HCT116 (cell line): Measurements from ENCODE around the gene AP1M1. TPM values are rescaled to one million over a fixed set of nuclear protein-coding genes. Genes with fewer than 3 reads are reported as not detected.

Experiments used
- ATAC-seq: fragments of 200-7000 bp; cut with Tn5 transposase; 2 replicates; pipeline ENCODE4 v1.9.1; 2020; ENCODE audit warnings: mild to moderate bottlenecking, moderate library complexity
- BruUV-seq: library from RNA; stranded (reverse); fragments of 400-500 nt; replicated peaks from 2 replicates; lab custom pipeline; 2021; lab: Mats Ljungman, UMichigan
- CTCF ChIA-PET: fragments of 300-600 bp; sonication (Branson Sonifier 250); formaldehyde crosslinking; loops from one replicate; lab custom pipeline; 2021; ENCODE audit warnings: antibody characterized with exemption; lab: Charles Lee
- POLR2A ChIA-PET: fragments of 300-600, 350-600 bp; sonication (Branson Sonifier 250); formaldehyde crosslinking; loops from one replicate; lab custom pipeline; 2021; ENCODE audit warnings: antibody characterized with exemption; lab: Charles Lee
- RAD21 ChIA-PET, 2 experiments: fragments of 300-600 bp; sonication (Branson Sonifier 250); formaldehyde crosslinking; loops; one replicate each; lab custom pipeline; 2023; ENCODE audit warnings: low total read pairs in 2 of 2; ENCODE audit not compliant: uncharacterized antibody in 2 of 2, unreplicated experiment in 2 of 2, low non-redundant PET in 1 of 2; lab: Charles Lee
- DNase-seq: peaks from one replicate; pipeline ENCODE4 v3.0.0-alpha.2; 2010; ENCODE audit warnings: low read depth, low spot score
- H2AFZ ChIP-seq: fragments of 200-600 bp; shearing (Covaris generic), sonication (generic); 2 replicates; pipeline ENCODE4 v1.6.1; 2017; ENCODE audit warnings: low read depth, mixed run types, mixed read lengths, antibody characterized with exemption, low read length; ENCODE audit not compliant: poor library complexity, severe bottlenecking
- H3K27ac ChIP-seq: 2 replicates; pipeline ENCODE4 v1.5.1; 2012; ENCODE audit warnings: low read depth, low read length
- H3K27me3 ChIP-seq: fragments of 200-600 bp; sonication (generic); 2 replicates; pipeline ENCODE4 v1.6.1; 2016; ENCODE audit warnings: mixed run types, low read length, mixed read lengths; ENCODE audit not compliant: insufficient read depth
- H3K36me3 ChIP-seq, 2 experiments: fragments of 200-500 bp in 1 of 2; fragments of 200-600 bp in 1 of 2; sonication (Bioruptor generic) in 1 of 2; sonication (generic) in 1 of 2; 2 replicates each; pipeline versions ENCODE4 v1.5.1 to v1.6.1; 2014 to 2016; ENCODE audit warnings: low read length in 2 of 2, inconsistent platforms in 1 of 2, mixed read lengths in 1 of 2, mixed run types in 1 of 2; ENCODE audit not compliant: insufficient read depth in 2 of 2, control insufficient read depth in 1 of 2
- H3K4me1 ChIP-seq, 2 experiments: fragments of 200-600 bp in 1 of 2; sonication (generic) in 1 of 2; 2 replicates each; pipeline versions ENCODE4 v1.5.1 to v1.6.1; 2012 to 2017; ENCODE audit warnings: low read length in 2 of 2, inconsistent platforms in 1 of 2, mild to moderate bottlenecking in 1 of 2, mixed read lengths in 1 of 2, mixed run types in 1 of 2, moderate library complexity in 1 of 2; ENCODE audit not compliant: insufficient read depth in 2 of 2, control insufficient read depth in 1 of 2
- H3K4me2 ChIP-seq: fragments of 200-600 bp; sonication (generic); 2 replicates; pipeline ENCODE4 v1.6.1; 2017; ENCODE audit warnings: mixed run types, low read length, mixed read lengths
- H3K4me3 ChIP-seq, 2 experiments: fragments of 200-600 bp in 1 of 2; sonication (generic) in 1 of 2; replicated peaks in 1 of 2; 2 replicates each; pipeline ENCODE4 v1.5.1; 2011 to 2016; ENCODE audit warnings: low read length in 2 of 2, control low read depth in 1 of 2, low read depth in 1 of 2, mild to moderate bottlenecking in 1 of 2, mixed read lengths in 1 of 2, mixed run types in 1 of 2
- H3K79me2 ChIP-seq: fragments of 200-600 bp; sonication (generic); 2 replicates; pipeline ENCODE4 v1.6.1; 2017; ENCODE audit warnings: mild to moderate bottlenecking, mixed run types, low read length, moderate library complexity, mixed read lengths; ENCODE audit not compliant: insufficient read depth
- H3K9ac ChIP-seq: fragments of 200-600 bp; sonication (generic); 2 replicates; pipeline ENCODE4 v1.6.1; 2016; ENCODE audit warnings: low read length, mixed read lengths
- H3K9me2 ChIP-seq: fragments of 200-600 bp; sonication (generic), shearing (Covaris generic); 2 replicates; pipeline ENCODE4 v1.6.1; 2017; ENCODE audit warnings: mixed run types, mild to moderate bottlenecking, moderate library complexity; ENCODE audit not compliant: insufficient read depth
- H3K9me3 ChIP-seq, 2 experiments: fragments of 200-500 bp in 1 of 2; fragments of 200-600 bp in 1 of 2; sonication (Bioruptor generic) in 1 of 2; sonication (generic) in 1 of 2; 2 replicates each; pipeline ENCODE4 v1.6.1; 2014 to 2017; ENCODE audit warnings: low read length in 2 of 2, mixed read lengths in 2 of 2, inconsistent platforms in 1 of 2, low read depth in 1 of 2, mild to moderate bottlenecking in 1 of 2, mixed run types in 1 of 2, moderate library complexity in 1 of 2; ENCODE audit not compliant: control insufficient read depth in 1 of 2, insufficient read depth in 1 of 2
- H4K20me1 ChIP-seq: fragments of 200-600 bp; sonication (generic), shearing (Covaris generic); 2 replicates; pipeline ENCODE4 v1.6.1; 2017; ENCODE audit warnings: mixed run types, mild to moderate bottlenecking, moderate library complexity; ENCODE audit not compliant: insufficient read depth
- CBX3 ChIP-seq: IDR thresholded peaks from 2 replicates; pipeline ENCODE4 v1.6.1; 2012; ENCODE audit warnings: low read depth
- CEBPB ChIP-seq: IDR thresholded peaks from 2 replicates; pipeline ENCODE4 v1.6.1; 2012; ENCODE audit warnings: low read depth
- CTCF ChIP-seq, 3 experiments: fragments of 200-600 bp in 1 of 3; sonication (generic) in 1 of 3; IDR thresholded peaks in 2 of 3; conservative IDR thresholded peaks in 1 of 3; 2 replicates each; pipeline ENCODE4 v1.5.1; 2012 to 2017; ENCODE audit warnings: low read depth in 2 of 3, low read length in 2 of 3, antibody characterized with exemption in 1 of 3, borderline replicate concordance in 1 of 3, control low read depth in 1 of 3, mild to moderate bottlenecking in 1 of 3, mixed read lengths in 1 of 3, mixed run types in 1 of 3, moderate library complexity in 1 of 3; ENCODE audit not compliant: insufficient read depth in 1 of 3
- EGR1 ChIP-seq: IDR thresholded peaks from 2 replicates; pipeline ENCODE4 v1.6.1; 2012; ENCODE audit warnings: low read depth
- EZH2 ChIP-seq: fragments of 200-600 bp; sonication (generic); IDR thresholded peaks from 2 replicates; pipeline ENCODE4 v1.6.1; 2017; ENCODE audit warnings: antibody characterized with exemption, mixed run types
- EZH2phosphoT487 ChIP-seq: fragments of 200-600 bp; IDR thresholded peaks from 2 replicates; pipeline ENCODE4 v1.6.1; 2018; ENCODE audit warnings: antibody characterized with exemption, borderline replicate concordance
- JUND ChIP-seq: IDR thresholded peaks from 2 replicates; pipeline ENCODE4 v1.6.1; 2012
- POLR2AphosphoS5 ChIP-seq: IDR thresholded peaks from 2 replicates; pipeline ENCODE4 v1.6.1; 2011; ENCODE audit warnings: mild to moderate bottlenecking, low read depth, low read length, moderate library complexity
- RAD21 ChIP-seq: IDR thresholded peaks from 2 replicates; pipeline ENCODE4 v1.6.1; 2012; ENCODE audit warnings: low read depth, mild to moderate bottlenecking
- REST ChIP-seq: IDR thresholded peaks from 2 replicates; pipeline ENCODE4 v1.6.1; 2012; ENCODE audit warnings: low read depth
- SIN3A ChIP-seq: IDR thresholded peaks from 2 replicates; pipeline ENCODE4 v1.6.1; 2012; ENCODE audit warnings: low read depth
- SP1 ChIP-seq: IDR thresholded peaks from 2 replicates; pipeline ENCODE4 v1.6.1; 2012; ENCODE audit warnings: low read depth
- SRF ChIP-seq: IDR thresholded peaks from 2 replicates; pipeline ENCODE4 v1.6.1; 2012; ENCODE audit warnings: low read depth
- TCF7L2 ChIP-seq: IDR thresholded peaks from 2 replicates; pipeline ENCODE4 v1.7.0; 2011; ENCODE audit warnings: borderline replicate concordance, inconsistent platforms; ENCODE audit not compliant: insufficient read depth, insufficient read length; ENCODE audit errors: extremely low read depth
- YY1 ChIP-seq: IDR thresholded peaks from 2 replicates; pipeline ENCODE4 v1.6.1; 2011; ENCODE audit warnings: low read length, low read depth, moderate library complexity, mild to moderate bottlenecking; ENCODE audit not compliant: insufficient replicate concordance; ENCODE audit errors: extremely low read depth
- ZFX ChIP-seq: fragments of 450-650 bp; IDR thresholded peaks from 2 replicates; pipeline ENCODE4 v1.6.1; 2017
- ZNF274 ChIP-seq: fragments of 200-500 bp; sonication (Bioruptor generic); IDR thresholded peaks from 2 replicates; pipeline ENCODE4 v1.6.1; 2014; ENCODE audit warnings: mild to moderate bottlenecking, low read depth, low read length, inconsistent platforms
- intact Hi-C: fragments of 100-400 bp; cut with micrococcal nuclease; formaldehyde crosslinking; loops from 2 replicates; pipeline ENCODE4 v1.10.0; 2022
- total RNA-seq: library from RNA; stranded (reverse); gene quantifications from one replicate; pipeline ENCODE4 v1.2.1, GENCODE V29; 2021; ENCODE audit not compliant: unreplicated experiment
- TF ChIP-seq, protein P1 (sequence below): IDR thresholded peaks from 2 replicates; pipeline ENCODE4 v1.6.1; 2012

Gene AP1M1
- total RNA-seq, 1 experiment from 2014 or later = 50.0 TPM

GRCh38 chr19:16259385-16260159 lies 61.9 kb downstream of the AP1M1 start:
- no peak overlapping the region for H3K4me2 ChIP-seq
- no peaks in the 10 kb centered on the region for H3K36me3 ChIP-seq
- intact Hi-C loops = no loop called here
- no peak for ATAC-seq
- H3K9me2 ChIP-seq = no peaks in the 10 kb centered on the region
- H4K20me1 ChIP-seq = no peaks in the 10 kb centered on the region
- H3K9me3 ChIP-seq = peaks cover 0 to 3% of the 10 kb centered on the region in 2 experiments; a peak in 1 of 4 replicates
- no peak for DNase-seq
- CTCF ChIA-PET = no interaction called here
- no peaks in the 10 kb centered on the region for H3K27me3 ChIP-seq
- H2AFZ ChIP-seq = no peak overlapping the region
- no peak overlapping the region for H3K4me3 ChIP-seq
- POLR2A ChIA-PET = no interaction called here
- no peak overlapping the region for H3K27ac ChIP-seq
- H3K9ac ChIP-seq = no peak overlapping the region
- RAD21 ChIA-PET = no interaction called here
- H3K4me1 ChIP-seq = no peaks in the 10 kb centered on the region
- H3K79me2 ChIP-seq = no peaks in the 10 kb centered on the region
- TF ChIP-seq RAD21 (no peak), CEBPB (no peak), ZFX (no peak), JUND (no peak), ZNF274 (no peak), POLR2AphosphoS5 (no peak), SIN3A (no peak), YY1 (no peak), EGR1 (no peak), SP1 (no peak), EZH2 (no peak), CBX3 (no peak), REST (no peak), SRF (no peak), TCF7L2 (no peak), CTCF (IDR thresholded peaks at IDR 0.05 in 2 of 3, conservative IDR thresholded peaks at IDR 0.05 in 1 of 3; ENCODE audit: borderline replicate concordance in 1 of 3, insufficient read depth in 1 of 3, low read depth in 2 of 3, low read length in 2 of 3) (no peak), EZH2phosphoT487 (no peak)
- TF ChIP-seq, protein P1, sequence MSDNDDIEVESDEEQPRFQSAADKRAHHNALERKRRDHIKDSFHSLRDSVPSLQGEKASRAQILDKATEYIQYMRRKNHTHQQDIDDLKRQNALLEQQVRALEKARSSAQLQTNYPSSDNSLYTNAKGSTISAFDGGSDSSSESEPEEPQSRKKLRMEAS = no peak
- no TSS peak for BruUV-seq
